CD4-positive, alpha-beta memory T cell (primary cell): ENCODE results near the gene R3HDML. TPM values are rescaled to one million over a fixed set of nuclear protein-coding genes. Genes with fewer than 3 reads are reported as not detected.
"Not testable (repeated sequence)": the region's sequence is repeated elsewhere in the genome, so short reads cannot be mapped to it uniquely, and the experiment has no call there.

Source experiments
- CTCF ChIA-PET: fragments of 350-600 bp; sonication (Branson Sonifier 250); formaldehyde crosslinking; loops from one replicate; lab custom pipeline; 2021; ENCODE audit warnings: inconsistent platforms; ENCODE audit not compliant: partially characterized antibody; lab: Charles Lee
- POLR2A ChIA-PET: fragments of 350-600 bp; sonication (Branson Sonifier 250); formaldehyde crosslinking; loops from one replicate; lab custom pipeline; 2021; ENCODE audit not compliant: partially characterized antibody; lab: Charles Lee
- DNase-seq, 5 donors: peaks; one replicate each; pipeline versions ENCODE4 v3.0.0 to v3.0.0-alpha.2; 2020 to 2022; ENCODE audit warnings: mixed read lengths in 1 of 5
- H3K27ac ChIP-seq: one replicate; pipeline ENCODE4 v1.7.0; 2013; ENCODE audit warnings: low read depth, low read length
- H3K27me3 ChIP-seq: 2 replicates; pipeline ENCODE4 v1.7.0; 2013; ENCODE audit warnings: mild to moderate bottlenecking, low read length, moderate library complexity; ENCODE audit not compliant: insufficient read depth
- H3K36me3 ChIP-seq: 2 replicates; pipeline ENCODE4 v1.7.0; 2013; ENCODE audit warnings: mild to moderate bottlenecking, low read length, moderate library complexity; ENCODE audit not compliant: insufficient read depth
- H3K4me1 ChIP-seq: 2 replicates; pipeline ENCODE4 v1.7.0; 2013; ENCODE audit warnings: mild to moderate bottlenecking, low read length, moderate library complexity; ENCODE audit not compliant: insufficient read depth
- H3K4me3 ChIP-seq, 2 donors: one replicate each; pipeline ENCODE4 v1.7.0; 2013; ENCODE audit warnings: low read length in 2 of 2, mild to moderate bottlenecking in 1 of 2
- H3K9me3 ChIP-seq, 2 donors: one replicate each; pipeline ENCODE4 v1.7.0; 2013; ENCODE audit warnings: low read length in 2 of 2, control low read depth in 1 of 2; ENCODE audit not compliant: control insufficient read depth in 1 of 2
- H3K27ac Mint-ChIP-seq, 7 donors: one replicate each; pipeline ENCODE4 v1.8.0; 2020 to 2021; ENCODE audit warnings: mixed read lengths in 7 of 7, mild to moderate bottlenecking in 6 of 7, inconsistent platforms in 3 of 7, moderate library complexity in 3 of 7
- H3K27me3 Mint-ChIP-seq, 2 donors: one replicate each; pipeline ENCODE4 v1.8.0; 2020 to 2021; ENCODE audit warnings: mixed read lengths in 2 of 2
- H3K36me3 Mint-ChIP-seq, 2 donors: one replicate each; pipeline ENCODE4 v1.8.0; 2020 to 2021; ENCODE audit warnings: mixed read lengths in 2 of 2, inconsistent platforms in 1 of 2, mild to moderate bottlenecking in 1 of 2
- H3K4me1 Mint-ChIP-seq, 4 donors: one replicate each; pipeline ENCODE4 v1.8.0; 2020 to 2021; ENCODE audit warnings: mixed read lengths in 4 of 4, mild to moderate bottlenecking in 1 of 4
- H3K4me3 Mint-ChIP-seq, 8 donors: one replicate each; pipeline ENCODE4 v1.8.0; 2020 to 2021; ENCODE audit warnings: mixed read lengths in 8 of 8, mild to moderate bottlenecking in 7 of 8, moderate library complexity in 6 of 8, inconsistent platforms in 3 of 8
- H3K9me3 Mint-ChIP-seq, 8 donors: one replicate each; pipeline ENCODE4 v1.8.0; 2020 to 2021; ENCODE audit warnings: mixed read lengths in 8 of 8, mild to moderate bottlenecking in 5 of 8, inconsistent platforms in 3 of 8, moderate library complexity in 1 of 8
- intact Hi-C: fragments of 100-400 bp; cut with micrococcal nuclease; formaldehyde crosslinking; loops from one replicate; pipeline ENCODE4 v1.15.1; 2023
- polyA plus RNA-seq, 2 donors: library from polyadenylated mRNA; unstranded; fragments of 300-500 nt; fragmentation: Illumina TruSeq; gene quantifications; one replicate each; pipeline ENCODE4 v1.2.3, GENCODE V29; 2021
- total RNA-seq, 2 experiments: library from RNA; stranded (reverse); gene quantifications; one replicate each; pipeline ENCODE4 v1.2.3, GENCODE V29; 2021

R3HDML gene
- total and polyA plus RNA-seq, 4 experiments from 2014 or later, result not detected

- H3K4me1 ChIP-seq, result no peaks in the 10 kb centered on the region
- no peak overlapping the region for H3K4me3 ChIP-seq
- H3K36me3 Mint-ChIP-seq, result no peaks in the 10 kb centered on the region
- intact Hi-C loops, result no loop called here
- POLR2A ChIA-PET, result interaction anchor here (1.0 kb wide), 1 partner anchor 108 kb away, joined by 3 read pairs; no protein-coding TSS in a partner anchor
- H3K9me3 ChIP-seq, result no peaks in the 10 kb centered on the region
- DNase-seq, result no peak
- no peaks in the 10 kb centered on the region for H3K27me3 ChIP-seq
- H3K36me3 ChIP-seq, result no peaks in the 10 kb centered on the region
- no peak overlapping the region for H3K27ac ChIP-seq
- CTCF ChIA-PET, result interaction anchor here (1.3 to 5.9 kb wide), 3 partner anchors 15 to 111 kb away, joined by 4 to 33 read pairs (median 20); partner anchors contain the start of gene FITM2
- H3K27me3 Mint-ChIP-seq, result peaks cover 8 to 9% of the 10 kb centered on the region in 2 donors
- H3K27ac Mint-ChIP-seq, result no peak overlapping the region
- H3K4me3 Mint-ChIP-seq, result peak overlapping the region in 6 of 8 donors; percentile 31 to 75 (median 42)
- H3K4me1 Mint-ChIP-seq, result no peaks in the 10 kb centered on the region
- no peaks in the 10 kb centered on the region for H3K9me3 Mint-ChIP-seq
Measured at GRCh38 chr20:44326391-44327159, 10.3 kb upstream of the R3HDML start.

GRCh38 chr20:44327748-44328147 is 9.1 kb upstream of the R3HDML start:
- H3K9me3 Mint-ChIP-seq, DNase-seq, H3K27me3 Mint-ChIP-seq, POLR2A ChIA-PET, intact Hi-C loops, H3K27ac Mint-ChIP-seq, H3K36me3 Mint-ChIP-seq, H3K27me3 ChIP-seq, H3K36me3 ChIP-seq, H3K4me3 ChIP-seq, H3K4me1 Mint-ChIP-seq, H3K9me3 ChIP-seq, H3K4me1 ChIP-seq, H3K27ac ChIP-seq: not testable (repeated sequence)
- H3K4me3 Mint-ChIP-seq, result peak overlapping the region in 2 of 8 donors; percentile 35 to 79
- CTCF ChIA-PET, result interaction anchor here (4.1 to 5.9 kb wide), 2 partner anchors 16 to 110 kb away, joined by 20 to 33 read pairs; partner anchors contain the start of gene FITM2

GRCh38 chr20:44328428-44328827 is 8.4 kb upstream of the R3HDML start:
- H3K4me3 Mint-ChIP-seq, result no peak overlapping the region
- no peaks in the 10 kb centered on the region for H3K9me3 ChIP-seq
- no peak overlapping the region for H3K27ac ChIP-seq
- H3K27me3 Mint-ChIP-seq, result peaks cover 8 to 10% of the 10 kb centered on the region in 2 donors
- no peaks in the 10 kb centered on the region for H3K36me3 Mint-ChIP-seq
- H3K9me3 Mint-ChIP-seq, result no peaks in the 10 kb centered on the region
- ChIA-PET POLR2A (no interaction called here), CTCF (interaction anchor here (0.5 to 5.9 kb wide), 3 partner anchors 10 to 111 kb away, joined by 3 to 33 read pairs (median 3); partner anchors contain the start of gene FITM2)
- H3K4me3 ChIP-seq, result no peak overlapping the region
- H3K27ac Mint-ChIP-seq, result no peak overlapping the region
- no peaks in the 10 kb centered on the region for H3K4me1 Mint-ChIP-seq
- no peaks in the 10 kb centered on the region for H3K36me3 ChIP-seq
- H3K27me3 ChIP-seq, result no peaks in the 10 kb centered on the region
- no peak for DNase-seq
- intact Hi-C loops, result no loop called here
- H3K4me1 ChIP-seq, result no peaks in the 10 kb centered on the region

- H3K27me3 Mint-ChIP-seq, result peaks cover 11 to 14% of the 10 kb centered on the region in 2 donors
- no peak for DNase-seq
- Histone ChIP-seq H3K9me3 (no peaks in the 10 kb centered on the region), H3K27me3 (peaks cover 2% of the 10 kb centered on the region), H3K27ac (no peak overlapping the region), H3K36me3 (no peaks in the 10 kb centered on the region), H3K4me1 (no peaks in the 10 kb centered on the region), H3K4me3 (no peak overlapping the region)
- ChIA-PET CTCF (interaction anchor here (1.4 kb wide), 1 partner anchor 20 kb away, joined by 4 read pairs; the partner anchor contains the start of gene FITM2), POLR2A (no interaction called here)
- no peaks in the 10 kb centered on the region for H3K4me1 Mint-ChIP-seq
- no peak overlapping the region for H3K4me3 Mint-ChIP-seq
- intact Hi-C loops, result no loop called here
- H3K9me3 Mint-ChIP-seq, result no peaks in the 10 kb centered on the region
- no peak overlapping the region for H3K27ac Mint-ChIP-seq
- H3K36me3 Mint-ChIP-seq, result no peaks in the 10 kb centered on the region
Measured at GRCh38 chr20:44331201-44331600, 5.6 kb upstream of the R3HDML start.

GRCh38 chr20:44334306-44334705 is 2.5 kb upstream of the R3HDML start:
- peaks cover 2% of the 10 kb centered on the region for H3K27me3 ChIP-seq
- no peaks in the 10 kb centered on the region for H3K9me3 ChIP-seq
- no peaks in the 10 kb centered on the region for H3K4me1 Mint-ChIP-seq
- CTCF ChIA-PET, result no interaction called here
- no peak overlapping the region for H3K4me3 ChIP-seq
- H3K27me3 Mint-ChIP-seq, result peaks cover 12 to 20% of the 10 kb centered on the region in 2 donors
- H3K4me3 Mint-ChIP-seq, result no peak overlapping the region
- intact Hi-C loops, result no loop called here
- no peaks in the 10 kb centered on the region for H3K4me1 ChIP-seq
- no peaks in the 10 kb centered on the region for H3K9me3 Mint-ChIP-seq
- no peaks in the 10 kb centered on the region for H3K36me3 ChIP-seq
- no peak overlapping the region for H3K27ac ChIP-seq
- POLR2A ChIA-PET, result no interaction called here
- no peaks in the 10 kb centered on the region for H3K36me3 Mint-ChIP-seq
- DNase-seq, result no peak
- no peak overlapping the region for H3K27ac Mint-ChIP-seq

- no peak for DNase-seq
- H3K36me3 ChIP-seq, result no peaks in the 10 kb centered on the region
- H3K27me3 ChIP-seq, result peaks cover 2% of the 10 kb centered on the region
- H3K4me1 ChIP-seq, result no peaks in the 10 kb centered on the region
- Mint-ChIP-seq H3K27ac (no peak overlapping the region), H3K36me3 (no peaks in the 10 kb centered on the region), H3K9me3 (no peaks in the 10 kb centered on the region), H3K4me3 (peak overlapping the region in 1 of 8 donors; percentile 18), H3K4me1 (no peaks in the 10 kb centered on the region), H3K27me3 (peaks cover 12 to 20% of the 10 kb centered on the region in 2 donors)
- no peak overlapping the region for H3K27ac ChIP-seq
- ChIA-PET CTCF (no interaction called here), POLR2A (no interaction called here)
- H3K9me3 ChIP-seq, result no peaks in the 10 kb centered on the region
- intact Hi-C loops, result no loop called here
- H3K4me3 ChIP-seq, result no peak overlapping the region
Measured at GRCh38 chr20:44334709-44335108, 2.1 kb upstream of the R3HDML start.

GRCh38 chr20:44335675-44336074 is 1.2 kb upstream of the R3HDML start:
- Mint-ChIP-seq H3K4me1 (no peaks in the 10 kb centered on the region), H3K27ac (no peak overlapping the region), H3K4me3 (no peak overlapping the region), H3K27me3 (peaks cover 11 to 20% of the 10 kb centered on the region in 2 donors), H3K36me3 (no peaks in the 10 kb centered on the region), H3K9me3 (no peaks in the 10 kb centered on the region)
- DNase-seq, result no peak
- Histone ChIP-seq H3K4me3 (no peak overlapping the region), H3K4me1 (no peaks in the 10 kb centered on the region), H3K36me3 (no peaks in the 10 kb centered on the region), H3K9me3 (no peaks in the 10 kb centered on the region), H3K27ac (no peak overlapping the region), H3K27me3 (peaks cover 2% of the 10 kb centered on the region)
- ChIA-PET CTCF (no interaction called here), POLR2A (no interaction called here)
- intact Hi-C loops, result no loop called here
